Fibroblast of lung (primary cell): ENCODE results near the gene EPS8. TPM values are rescaled to one million over a fixed set of nuclear protein-coding genes. Genes with fewer than 3 reads are reported as not detected.
"Not testable (repeated sequence)": the region's sequence is repeated elsewhere in the genome, so short reads cannot be mapped to it uniquely, and the experiment has no call there.

Source experiments
- DNase-seq, 2 donors: peaks; one replicate each; pipeline versions ENCODE4 v3.0.0 to v3.0.0-alpha.2; 2010; ENCODE audit warnings: low read depth in 2 of 2
- H2AFZ ChIP-seq: 2 replicates; pipeline ENCODE4 v1.5.1; 2012; ENCODE audit warnings: low read length, control low read depth, inconsistent platforms
- H3K27ac ChIP-seq: 2 replicates; pipeline ENCODE4 v1.5.1; 2011; ENCODE audit warnings: low read length, control low read depth; ENCODE audit not compliant: insufficient read depth
- H3K27me3 ChIP-seq: 2 replicates; pipeline ENCODE4 v1.5.1; 2011; ENCODE audit warnings: mild to moderate bottlenecking, low read length; ENCODE audit not compliant: control insufficient read depth, insufficient read depth
- H3K36me3 ChIP-seq: 2 replicates; pipeline ENCODE4 v1.5.1; 2011; ENCODE audit warnings: low read length; ENCODE audit not compliant: control insufficient read depth, insufficient read depth
- H3K4me1 ChIP-seq: 2 replicates; pipeline ENCODE4 v1.5.1; 2011; ENCODE audit warnings: low read length; ENCODE audit not compliant: control insufficient read depth, insufficient read depth; ENCODE audit errors: extremely low read depth
- H3K4me2 ChIP-seq: 2 replicates; pipeline ENCODE4 v1.5.1; 2011; ENCODE audit warnings: low read length, control low read depth; ENCODE audit not compliant: insufficient read depth; ENCODE audit errors: extremely low read depth
- H3K4me3 ChIP-seq, 4 experiments: fragments of 200-600 bp in 1 of 4; sonication (generic) in 1 of 4; replicated peaks in 1 of 4; 2 replicates each; pipeline ENCODE4 v1.5.1; 2011 to 2016; ENCODE audit warnings: low read length in 4 of 4, low read depth in 3 of 4, mild to moderate bottlenecking in 3 of 4, control low read depth in 2 of 4, inconsistent platforms in 1 of 4, mixed read lengths in 1 of 4; ENCODE audit not compliant: insufficient read depth in 1 of 4; ENCODE audit errors: control extremely low read depth in 1 of 4
- H3K79me2 ChIP-seq: 2 replicates; pipeline ENCODE4 v1.5.1; 2012; ENCODE audit warnings: mild to moderate bottlenecking, low read length, inconsistent platforms; ENCODE audit not compliant: control insufficient read depth, insufficient read depth
- H3K9ac ChIP-seq: 2 replicates; pipeline ENCODE4 v1.5.1; 2011; ENCODE audit warnings: mild to moderate bottlenecking, low read length, control low read depth; ENCODE audit not compliant: insufficient read depth
- H3K9me3 ChIP-seq: 2 replicates; pipeline ENCODE4 v1.5.1; 2012; ENCODE audit warnings: low read depth, low read length; ENCODE audit not compliant: control insufficient read depth, insufficient read depth
- H4K20me1 ChIP-seq: 2 replicates; pipeline ENCODE4 v1.5.1; 2011; ENCODE audit warnings: low read length; ENCODE audit not compliant: control insufficient read depth, insufficient read depth; ENCODE audit errors: extremely low read depth
- EZH2 ChIP-seq: IDR thresholded peaks from 2 replicates; pipeline ENCODE4 v1.5.1; 2012; ENCODE audit warnings: low read length, control low read depth, mild to moderate bottlenecking; ENCODE audit errors: missing control alignments
- polyA plus RNA-seq, 2 donors: library from polyadenylated mRNA; depleted of rRNA in 1 of 2; stranded (reverse) in 1 of 2; unstranded in 1 of 2; fragments of >200 nt; gene quantifications; 2 replicates each; pipeline ENCODE4 v1.2.1, GENCODE V29; 2011 to 2012; ENCODE audit warnings: missing spikeins in 1 of 2
- total RNA-seq: library from RNA; depleted of rRNA; stranded (reverse); fragments of >200 nt; gene quantifications from 2 replicates; pipeline ENCODE4 v1.2.1, GENCODE V29; 2014
- TF ChIP-seq, protein P1 (sequence below), 2 donors: IDR thresholded peaks in 1 of 2; conservative IDR thresholded peaks in 1 of 2; 1 replicate in 1 of 2; 2 replicates in 1 of 2; pipeline ENCODE4 v1.5.1; 2011 to 2012; ENCODE audit warnings: low read length in 2 of 2, control low read depth in 1 of 2, inconsistent platforms in 1 of 2, low read depth in 1 of 2, mild to moderate bottlenecking in 1 of 2

EPS8 gene
- total and polyA plus RNA-seq, 2 donors (not counting 1 experiment from before 2014, with no cell fraction given), result 96.3 to 108 TPM

DNA sequence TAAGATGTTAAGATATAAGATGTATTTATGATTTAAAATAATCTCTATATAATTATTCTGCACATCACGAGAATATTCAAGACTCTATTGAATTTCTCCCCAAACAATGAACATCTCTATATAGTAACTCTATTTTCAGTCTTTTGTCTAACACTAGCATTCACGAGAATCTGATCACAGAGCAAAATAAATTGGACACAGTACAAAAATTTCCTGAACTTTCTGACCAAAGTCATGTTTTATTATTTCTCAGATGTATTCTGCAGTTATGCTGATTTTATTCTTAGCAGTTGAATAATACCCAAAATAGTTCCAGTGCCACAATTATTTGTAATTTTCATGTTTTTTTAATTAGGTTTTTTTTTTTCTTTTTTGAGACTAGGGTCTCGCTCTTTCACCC lies 19.6 kb downstream of the EPS8 start:
- H3K9me3 ChIP-seq, result no peaks in the 10 kb centered on the region
- H3K79me2 ChIP-seq, result peaks cover 61% of the 10 kb centered on the region
- H3K36me3 ChIP-seq, result no peaks in the 10 kb centered on the region
- no peaks in the 10 kb centered on the region for H3K27me3 ChIP-seq
- no peaks in the 10 kb centered on the region for H4K20me1 ChIP-seq
- TF ChIP-seq, protein P1, sequence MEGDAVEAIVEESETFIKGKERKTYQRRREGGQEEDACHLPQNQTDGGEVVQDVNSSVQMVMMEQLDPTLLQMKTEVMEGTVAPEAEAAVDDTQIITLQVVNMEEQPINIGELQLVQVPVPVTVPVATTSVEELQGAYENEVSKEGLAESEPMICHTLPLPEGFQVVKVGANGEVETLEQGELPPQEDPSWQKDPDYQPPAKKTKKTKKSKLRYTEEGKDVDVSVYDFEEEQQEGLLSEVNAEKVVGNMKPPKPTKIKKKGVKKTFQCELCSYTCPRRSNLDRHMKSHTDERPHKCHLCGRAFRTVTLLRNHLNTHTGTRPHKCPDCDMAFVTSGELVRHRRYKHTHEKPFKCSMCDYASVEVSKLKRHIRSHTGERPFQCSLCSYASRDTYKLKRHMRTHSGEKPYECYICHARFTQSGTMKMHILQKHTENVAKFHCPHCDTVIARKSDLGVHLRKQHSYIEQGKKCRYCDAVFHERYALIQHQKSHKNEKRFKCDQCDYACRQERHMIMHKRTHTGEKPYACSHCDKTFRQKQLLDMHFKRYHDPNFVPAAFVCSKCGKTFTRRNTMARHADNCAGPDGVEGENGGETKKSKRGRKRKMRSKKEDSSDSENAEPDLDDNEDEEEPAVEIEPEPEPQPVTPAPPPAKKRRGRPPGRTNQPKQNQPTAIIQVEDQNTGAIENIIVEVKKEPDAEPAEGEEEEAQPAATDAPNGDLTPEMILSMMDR (conservative IDR thresholded peaks at IDR 0.05 in 1 of 2, IDR thresholded peaks at IDR 0.05 in 1 of 2; ENCODE audit: low read depth in 1 of 2, low read length in 2 of 2), result no peak
- no peak for TF ChIP-seq EZH2
- H3K4me3 ChIP-seq, result no peak overlapping the region
- peaks cover 2% of the 10 kb centered on the region for H3K4me1 ChIP-seq
- no peak overlapping the region for H2AFZ ChIP-seq
- H3K9ac ChIP-seq, result no peak overlapping the region
- no peak overlapping the region for H3K4me2 ChIP-seq
- DNase-seq, result no peak
- H3K27ac ChIP-seq, result no peak overlapping the region

DNA sequence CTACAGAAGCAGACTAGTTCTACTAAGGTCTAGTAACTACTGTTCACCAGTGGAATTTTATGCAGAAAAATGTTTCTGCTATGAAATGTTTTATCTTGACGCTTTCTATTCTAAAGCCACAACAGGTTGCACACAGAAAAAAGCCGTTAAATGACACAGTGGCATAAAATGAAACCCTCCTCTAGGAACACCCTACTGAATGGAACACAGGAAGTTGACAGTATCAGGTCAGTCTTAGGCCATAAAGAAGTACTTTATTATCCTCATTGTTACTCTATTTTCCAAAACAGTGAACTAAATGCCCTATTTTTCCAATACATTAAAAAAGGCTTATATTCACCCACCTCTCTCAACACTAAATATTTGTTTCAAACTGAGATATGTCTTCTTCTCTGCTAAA lies 21.9 kb downstream of the EPS8 start:
- Histone ChIP-seq H3K4me1 (peaks cover 2% of the 10 kb centered on the region), H2AFZ (no peak overlapping the region), H3K4me2 (no peak overlapping the region), H3K9me3 (no peaks in the 10 kb centered on the region), H3K27me3 (no peaks in the 10 kb centered on the region), H3K27ac (no peak overlapping the region), H3K79me2 (peaks cover 61% of the 10 kb centered on the region), H3K9ac (no peak overlapping the region), H3K36me3 (no peaks in the 10 kb centered on the region), H3K4me3 (no peak overlapping the region), H4K20me1 (no peaks in the 10 kb centered on the region)
- no peak for DNase-seq
- TF ChIP-seq, protein P1 (conservative IDR thresholded peaks at IDR 0.05 in 1 of 2, IDR thresholded peaks at IDR 0.05 in 1 of 2; ENCODE audit: low read depth in 1 of 2, low read length in 2 of 2), result no peak
- no peak for TF ChIP-seq EZH2

DNA sequence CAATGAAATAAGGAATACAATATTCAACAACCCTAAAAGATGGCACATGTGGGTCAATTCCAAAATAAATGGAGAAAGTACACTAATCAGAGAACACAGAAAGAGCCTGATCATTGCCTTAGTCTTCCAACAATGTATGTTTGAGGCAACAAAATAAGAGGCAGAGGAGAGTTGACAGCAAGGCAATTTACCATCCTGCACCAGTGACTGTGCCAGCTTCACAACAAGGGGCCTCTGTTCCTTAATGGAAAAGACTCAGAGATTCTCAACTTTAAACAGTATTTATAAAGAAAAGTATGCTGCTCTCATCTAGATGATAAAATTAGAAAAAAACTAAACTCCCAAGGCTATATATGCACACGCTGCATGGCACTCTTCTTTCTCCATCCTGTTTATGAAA lies 25.9 kb downstream of the EPS8 start:
- Histone ChIP-seq H3K36me3 (no peaks in the 10 kb centered on the region), H3K27ac (no peak overlapping the region), H3K79me2 (peaks cover 71% of the 10 kb centered on the region), H3K4me1 (no peaks in the 10 kb centered on the region), H3K4me2 (no peak overlapping the region), H2AFZ (no peak overlapping the region), H3K4me3 (no peak overlapping the region), H4K20me1 (no peaks in the 10 kb centered on the region), H3K27me3 (no peaks in the 10 kb centered on the region), H3K9ac (no peak overlapping the region), H3K9me3 (no peaks in the 10 kb centered on the region)
- no peak for DNase-seq
- no peak for TF ChIP-seq EZH2
- TF ChIP-seq, protein P1 (conservative IDR thresholded peaks at IDR 0.05 in 1 of 2, IDR thresholded peaks at IDR 0.05 in 1 of 2; ENCODE audit: low read depth in 1 of 2, low read length in 2 of 2), result no peak

DNA sequence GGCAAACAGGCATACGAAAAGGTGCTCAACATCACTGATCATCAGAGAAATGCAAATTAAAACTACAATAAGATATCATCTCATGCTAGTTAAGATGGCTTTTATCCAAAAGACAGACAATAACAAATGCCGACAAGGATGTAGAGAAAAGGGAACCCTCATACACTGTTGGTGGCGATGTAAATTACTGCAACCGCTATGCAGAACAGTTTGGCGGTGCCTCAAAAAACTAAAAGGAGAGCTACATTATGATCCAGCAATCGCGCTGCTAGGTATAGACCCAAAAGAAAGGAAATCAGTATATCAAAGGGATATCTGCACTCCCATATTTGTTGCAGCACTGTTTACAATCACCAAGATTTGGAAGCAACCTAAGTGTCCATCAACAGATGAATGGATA lies 27.0 kb downstream of the EPS8 start:
- H3K36me3 ChIP-seq, DNase-seq, H3K9ac ChIP-seq, H3K9me3 ChIP-seq, H2AFZ ChIP-seq, H4K20me1 ChIP-seq, H3K4me3 ChIP-seq, H3K27ac ChIP-seq, H3K4me1 ChIP-seq, H3K27me3 ChIP-seq, H3K4me2 ChIP-seq: not testable (repeated sequence)
- H3K79me2 ChIP-seq, result peaks cover 75% of the 10 kb centered on the region
